ENCODE results near the gene TOPAZ1. TPM values are rescaled to one million over a fixed set of nuclear protein-coding genes. Genes with fewer than 3 reads are reported as not detected.

The TOPAZ1 gene
- total and polyA plus RNA-seq, 9 of the 15 experiments (the other 6 are each of a cell fraction or from before 2014, with no cell fraction given): 0.01 TPM; not detected in 8

DNA sequence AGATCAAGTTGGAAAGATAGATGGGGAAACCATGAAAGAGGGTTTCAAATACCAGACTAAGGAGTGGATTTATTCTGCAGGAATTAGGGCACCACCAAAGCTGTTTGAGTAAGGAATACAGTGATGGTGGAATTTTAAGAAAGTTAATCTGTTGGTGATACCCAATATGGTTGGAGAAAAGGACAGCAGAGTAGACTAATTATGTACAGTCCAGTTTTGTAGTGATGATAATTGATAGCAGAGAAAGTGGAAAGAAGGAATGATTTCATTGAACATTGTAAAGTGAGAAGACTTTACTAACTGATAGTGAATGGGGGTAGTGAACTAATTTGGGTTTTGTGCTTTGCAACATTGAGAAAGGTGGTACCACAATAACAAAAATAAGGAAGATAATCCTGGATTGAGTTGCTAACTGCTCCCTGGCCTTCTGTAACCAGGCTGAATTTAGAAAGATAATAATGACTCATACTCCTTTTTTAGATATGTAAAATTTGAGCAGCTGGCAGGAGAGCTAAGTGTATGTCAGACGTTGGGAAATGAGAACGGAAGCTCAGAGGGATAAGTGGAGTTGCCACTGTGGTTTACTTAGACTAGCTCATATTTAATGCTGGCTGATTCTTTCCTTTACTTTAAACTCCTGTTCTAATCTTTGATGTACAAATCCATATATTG, 113.8 kb downstream of the TOPAZ1 start (continued):
- no peak for TF ChIP-seq TFAM (CRISPR knock-in tag; conservative IDR thresholded peaks at IDR 0.05)
- TF ChIP-seq SETDB1 (IDR thresholded peaks at IDR 0.05; ENCODE audit: low read length): no peak
- peak; percentile 69; the same call in 1 of the 2 replicates for TF ChIP-seq EP300 (IDR thresholded peaks at IDR 0.05; ENCODE audit: low read length)
- no peak for TF ChIP-seq ILF3 (IDR thresholded peaks at IDR 0.05; ENCODE audit: borderline replicate concordance)
- TF ChIP-seq PTRF (tag; IDR thresholded peaks at IDR 0.05): no peak
- no peak for TF ChIP-seq SRSF3 (IDR thresholded peaks at IDR 0.05; ENCODE audit: insufficient read depth, low read length)
- no peak for TF ChIP-seq HNRNPUL1 (IDR thresholded peaks at IDR 0.05; ENCODE audit: low read length)
- no peak for TF ChIP-seq ZNF57 (CRISPR knock-in tag; IDR thresholded peaks at IDR 0.05)
- TF ChIP-seq CAMTA2 (CRISPR knock-in tag; conservative IDR thresholded peaks at IDR 0.05): no peak
- peak; percentile 30; the same call in 1 of the 2 replicates for TF ChIP-seq EP400 (IDR thresholded peaks at IDR 0.05)
- TF ChIP-seq SMARCC2 (IDR thresholded peaks at IDR 0.05; ENCODE audit: low read depth): 0 out of 2 replicates have a peak, but pooled peaks have one; percentile 53
- 0 out of 2 replicates have a peak, but pooled peaks have one; percentile 20 for TF ChIP-seq KLF16 (IDR thresholded peaks at IDR 0.05)
- no peak for TF ChIP-seq KLF10 (CRISPR knock-in tag; IDR thresholded peaks at IDR 0.05)
- no peak for TF ChIP-seq ZSCAN32 (CRISPR knock-in tag; IDR thresholded peaks at IDR 0.05)
- TF ChIP-seq, protein P1, sequence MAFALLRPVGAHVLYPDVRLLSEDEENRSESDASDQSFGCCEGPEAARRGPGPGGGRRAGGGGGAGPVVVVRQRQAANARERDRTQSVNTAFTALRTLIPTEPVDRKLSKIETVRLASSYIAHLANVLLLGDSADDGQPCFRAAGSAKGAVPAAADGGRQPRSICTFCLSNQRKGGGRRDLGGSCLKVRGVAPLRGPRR (CRISPR knock-in tag; IDR thresholded peaks at IDR 0.05): no peak
- TF ChIP-seq MCM2 (IDR thresholded peaks at IDR 0.05; ENCODE audit: low read depth): no peak
- TF ChIP-seq NR4A1 (CRISPR knock-in tag; IDR thresholded peaks at IDR 0.05): no peak
- TF ChIP-seq NR4A1 (tag; IDR thresholded peaks at IDR 0.05): no peak
- TF ChIP-seq ZNF143 (CRISPR knock-in tag; IDR thresholded peaks at IDR 0.05): no peak
- TF ChIP-seq, protein P2, sequence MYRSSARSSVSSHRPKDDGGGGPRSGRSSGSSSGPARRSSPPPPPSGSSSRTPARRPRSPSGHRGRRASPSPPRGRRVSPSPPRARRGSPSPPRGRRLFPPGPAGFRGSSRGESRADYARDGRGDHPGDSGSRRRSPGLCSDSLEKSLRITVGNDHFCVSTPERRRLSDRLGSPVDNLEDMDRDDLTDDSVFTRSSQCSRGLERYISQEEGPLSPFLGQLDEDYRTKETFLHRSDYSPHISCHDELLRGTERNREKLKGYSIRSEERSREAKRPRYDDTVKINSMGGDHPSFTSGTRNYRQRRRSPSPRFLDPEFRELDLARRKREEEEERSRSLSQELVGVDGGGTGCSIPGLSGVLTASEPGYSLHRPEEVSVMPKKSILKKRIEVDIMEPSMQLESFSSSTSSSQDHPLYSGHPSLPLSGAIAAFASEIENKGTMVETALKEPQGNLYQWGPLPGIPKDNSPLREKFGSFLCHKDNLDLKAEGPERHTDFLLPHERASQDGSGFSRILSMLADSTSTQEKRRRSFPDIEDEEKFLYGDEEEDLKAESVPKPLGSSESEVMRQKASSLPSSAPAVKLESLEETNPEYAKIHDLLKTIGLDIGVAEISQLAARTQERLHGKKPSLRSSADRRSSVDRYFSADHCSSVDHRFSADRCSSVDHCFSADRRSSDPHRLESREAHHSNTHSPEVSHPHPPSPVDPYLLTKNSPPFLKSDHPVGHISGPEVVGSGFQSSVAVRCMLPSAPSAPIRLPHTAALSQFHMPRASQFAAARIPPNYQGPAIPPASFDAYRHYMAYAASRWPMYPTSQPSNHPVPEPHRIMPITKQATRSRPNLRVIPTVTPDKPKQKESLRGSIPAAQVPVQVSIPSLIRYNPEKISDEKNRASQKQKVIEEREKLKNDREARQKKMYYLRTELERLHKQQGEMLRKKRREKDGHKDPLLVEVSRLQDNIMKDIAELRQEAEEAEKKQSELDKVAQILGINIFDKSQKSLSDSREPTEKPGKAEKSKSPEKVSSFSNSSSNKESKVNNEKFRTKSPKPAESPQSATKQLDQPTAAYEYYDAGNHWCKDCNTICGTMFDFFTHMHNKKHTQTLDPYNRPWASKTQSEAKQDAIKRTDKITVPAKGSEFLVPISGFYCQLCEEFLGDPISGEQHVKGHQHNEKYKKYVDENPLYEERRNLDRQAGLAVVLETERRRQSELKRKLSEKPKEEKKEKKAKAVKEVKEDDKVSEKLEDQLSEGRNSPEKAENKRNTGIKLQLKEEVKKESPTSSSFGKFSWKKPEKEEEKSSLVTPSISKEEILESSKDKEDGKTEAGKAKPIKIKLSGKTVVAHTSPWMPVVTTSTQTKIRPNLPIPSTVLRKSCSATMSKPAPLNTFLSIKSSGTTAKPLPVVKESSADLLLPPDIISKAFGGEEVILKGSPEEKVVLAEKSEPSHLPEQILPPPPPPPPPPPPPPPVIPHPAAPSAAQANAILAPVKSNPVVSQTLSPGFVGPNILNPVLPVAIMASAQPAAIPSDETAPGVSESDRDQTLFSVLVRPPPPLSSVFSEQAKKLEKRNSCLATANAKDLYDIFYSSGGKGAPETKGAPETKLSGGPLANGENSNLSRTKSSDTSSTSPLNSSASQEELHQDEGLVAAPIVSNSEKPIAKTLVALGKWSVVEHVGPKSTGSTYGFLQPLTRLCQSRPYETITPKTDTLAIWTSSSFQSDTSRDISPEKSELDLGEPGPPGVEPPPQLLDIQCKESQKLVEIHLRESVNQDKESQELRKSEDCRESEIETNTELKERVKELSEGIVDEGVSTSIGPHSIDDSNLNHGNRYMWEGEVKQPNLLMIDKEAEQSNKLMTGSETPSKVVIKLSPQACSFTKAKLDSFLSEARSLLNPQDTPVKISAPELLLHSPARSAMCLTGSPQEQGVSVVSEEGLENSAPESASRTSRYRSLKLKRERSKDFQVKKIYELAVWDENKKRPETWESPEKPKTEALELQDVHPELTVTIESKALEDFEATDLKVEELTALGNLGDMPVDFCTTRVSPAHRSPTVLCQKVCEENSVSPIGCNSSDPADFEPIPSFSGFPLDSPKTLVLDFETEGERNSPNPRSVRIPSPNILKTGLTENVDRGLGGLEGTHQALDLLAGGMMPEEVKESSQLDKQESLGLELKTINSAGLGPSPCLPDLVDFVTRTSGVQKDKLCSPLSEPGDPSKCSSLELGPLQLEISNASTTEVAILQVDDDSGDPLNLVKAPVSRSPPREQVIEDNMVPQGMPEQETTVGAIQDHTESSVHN (IDR thresholded peaks at IDR 0.05; ENCODE audit: borderline replicate concordance in 1 of 2, low read depth in 1 of 2): peak in 1 of 2 experiments; percentile 58; a peak in 2 of 4 replicates
- TF ChIP-seq, protein P3, sequence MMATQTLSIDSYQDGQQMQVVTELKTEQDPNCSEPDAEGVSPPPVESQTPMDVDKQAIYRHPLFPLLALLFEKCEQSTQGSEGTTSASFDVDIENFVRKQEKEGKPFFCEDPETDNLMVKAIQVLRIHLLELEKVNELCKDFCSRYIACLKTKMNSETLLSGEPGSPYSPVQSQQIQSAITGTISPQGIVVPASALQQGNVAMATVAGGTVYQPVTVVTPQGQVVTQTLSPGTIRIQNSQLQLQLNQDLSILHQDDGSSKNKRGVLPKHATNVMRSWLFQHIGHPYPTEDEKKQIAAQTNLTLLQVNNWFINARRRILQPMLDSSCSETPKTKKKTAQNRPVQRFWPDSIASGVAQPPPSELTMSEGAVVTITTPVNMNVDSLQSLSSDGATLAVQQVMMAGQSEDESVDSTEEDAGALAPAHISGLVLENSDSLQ (IDR thresholded peaks at IDR 0.05): peak; percentile 27; the same call in 1 of the 2 replicates

All from K562 (cell line).